Measurements from ENCODE around the gene SPO11. TPM values are rescaled to one million over a fixed set of nuclear protein-coding genes. Genes with fewer than 3 reads are reported as not detected.

Gene SPO11
- total and polyA plus RNA-seq, 3 donors from 2014 or later: 5.9 to 13.8 (median 12.3) TPM

GRCh38 chr20:57384486-57384885 lies 54.9 kb downstream of the SPO11 start:
- Histone ChIP-seq H3K9me3 (no peaks in the 10 kb centered on the region), H3K27me3 (no peaks in the 10 kb centered on the region), H3K27ac (no peak overlapping the region), H3K36me3 (ENCODE audit: low read depth, missing control alignments) (no peaks in the 10 kb centered on the region), H3K4me3 (no peak overlapping the region), H3K4me1 (peaks cover 2% of the 10 kb centered on the region)
- TF ChIP-seq CTCF (IDR thresholded peaks at IDR 0.05) (no peak), POLR2A (IDR thresholded peaks at IDR 0.05) (no peak)
- 89 to 91% methylated on average over 8 of the region's 8 CpGs for WGBS, 2 donors
- DNase-seq: no peak
- intact Hi-C loops (cut with DNase I; ENCODE audit: low total_unique reads): loop anchor here (5.0 kb wide), 1 partner anchor 113 kb away; no protein-coding TSS in a partner anchor

GRCh38 chr20:57384953-57385761 lies 55.6 kb downstream of the SPO11 start:
- Histone ChIP-seq H3K36me3 (ENCODE audit: low read depth, missing control alignments) (no peaks in the 10 kb centered on the region), H3K4me3 (no peak overlapping the region), H3K27me3 (no peaks in the 10 kb centered on the region), H3K27ac (no peak overlapping the region), H3K9me3 (no peaks in the 10 kb centered on the region), H3K4me1 (peaks cover 8% of the 10 kb centered on the region)
- DNase-seq: no peak
- TF ChIP-seq CTCF (IDR thresholded peaks at IDR 0.05) (no peak), POLR2A (IDR thresholded peaks at IDR 0.05) (no peak)
- intact Hi-C loops (cut with DNase I; ENCODE audit: low total_unique reads): loop anchor here (5.0 kb wide), 1 partner anchor 112 kb away; no protein-coding TSS in a partner anchor
- 85 to 91% methylated on average over 23 to 29 of the region's 29 CpGs for WGBS, 2 donors

GRCh38 chr20:57385940-57386339 lies 56.3 kb downstream of the SPO11 start:
- intact Hi-C loops (cut with DNase I; ENCODE audit: low total_unique reads): no loop called here

GRCh38 chr20:57386762-57387161 lies 57.2 kb downstream of the SPO11 start:
- Histone ChIP-seq H3K27ac (no peak overlapping the region), H3K9me3 (no peaks in the 10 kb centered on the region), H3K36me3 (ENCODE audit: low read depth, missing control alignments) (no peaks in the 10 kb centered on the region), H3K4me3 (no peak overlapping the region), H3K27me3 (no peaks in the 10 kb centered on the region), H3K4me1 (peaks cover 16% of the 10 kb centered on the region)
- DNase-seq: no peak
- intact Hi-C loops (cut with DNase I; ENCODE audit: low total_unique reads): no loop called here
- TF ChIP-seq POLR2A (IDR thresholded peaks at IDR 0.05) (no peak), CTCF (IDR thresholded peaks at IDR 0.05) (no peak)
- 94% methylated on average over 3 to 4 of the region's 4 CpGs for WGBS, 2 donors

More at GRCh38 chr20:57385940-57386339, 56.3 kb downstream of the SPO11 start:
- Histone ChIP-seq H3K9me3 (no peaks in the 10 kb centered on the region), H3K36me3 (ENCODE audit: low read depth, missing control alignments) (no peaks in the 10 kb centered on the region), H3K4me1 (peaks cover 16% of the 10 kb centered on the region), H3K27me3 (no peaks in the 10 kb centered on the region), H3K27ac (no peak overlapping the region), H3K4me3 (no peak overlapping the region)
- DNase-seq: no peak
- no peak for TF ChIP-seq POLR2A (IDR thresholded peaks at IDR 0.05)
- TF ChIP-seq CTCF (IDR thresholded peaks at IDR 0.05): no peak
- WGBS, 2 donors: 93 to 100% methylated on average over 5 to 6 of the region's 6 CpGs

Data from testis (tissue), 3 donors.